GM18520 (cell line): ENCODE data around the gene SYT7.
"Not testable (repeated sequence)": the region's sequence is repeated elsewhere in the genome, so short reads cannot be mapped to it uniquely, and the experiment has no call there.

Experiments used
- ATAC-seq: cut with Tn5 transposase; IDR thresholded peaks from one replicate; pipeline ENCODE4 v1.9.1; 2021; ENCODE audit not compliant: unreplicated experiment

SYT7 gene

GRCh38 chr11:61480994-61481335 is 99.9 kb downstream of the SYT7 start:
- no peak for ATAC-seq

DNA sequence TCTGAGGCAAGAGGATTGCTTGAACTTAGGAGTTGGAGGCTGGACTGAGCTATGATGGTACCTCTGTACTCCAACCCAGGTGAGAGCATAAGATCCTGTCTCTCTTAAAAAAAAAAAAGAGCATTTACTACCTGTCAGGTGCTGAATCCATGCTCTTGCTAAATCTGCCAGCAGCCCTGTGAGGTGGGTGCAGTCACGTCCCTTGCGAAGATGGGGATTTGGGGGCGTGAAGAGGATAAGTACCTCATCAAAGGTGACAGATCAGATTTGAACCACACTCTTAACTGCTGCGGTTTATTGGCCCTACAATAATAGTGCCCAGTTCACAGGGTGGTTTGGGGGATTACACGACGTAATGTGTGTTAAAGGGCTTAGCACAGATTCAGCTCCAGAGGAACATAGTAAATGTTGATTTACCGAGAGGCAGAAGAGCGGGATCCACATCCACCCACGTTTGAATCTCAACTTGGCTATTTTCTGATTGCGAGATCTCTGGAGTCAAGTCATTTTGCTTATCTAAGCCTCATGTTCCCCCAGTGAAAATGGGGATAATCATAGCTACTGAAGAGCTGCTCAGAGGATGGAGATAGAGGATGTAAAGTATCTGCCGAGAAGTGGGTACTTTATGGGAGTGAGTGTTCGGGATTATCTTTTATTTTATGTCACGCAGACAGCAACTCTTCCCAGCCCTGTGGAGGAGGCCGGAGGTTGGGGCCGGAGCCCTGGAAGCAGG is 100.4 kb downstream of the SYT7 start:
- ATAC-seq = no peak

- ATAC-seq = not testable (repeated sequence)
Measured at GRCh38 chr11:61479360-61480058, 101.4 kb downstream of the SYT7 start.

GRCh38 chr11:61477727-61478148 is 103.1 kb downstream of the SYT7 start:
- ATAC-seq = no peak

- no peak for ATAC-seq
Measured at GRCh38 chr11:61477126-61477525, 103.8 kb downstream of the SYT7 start.

DNA sequence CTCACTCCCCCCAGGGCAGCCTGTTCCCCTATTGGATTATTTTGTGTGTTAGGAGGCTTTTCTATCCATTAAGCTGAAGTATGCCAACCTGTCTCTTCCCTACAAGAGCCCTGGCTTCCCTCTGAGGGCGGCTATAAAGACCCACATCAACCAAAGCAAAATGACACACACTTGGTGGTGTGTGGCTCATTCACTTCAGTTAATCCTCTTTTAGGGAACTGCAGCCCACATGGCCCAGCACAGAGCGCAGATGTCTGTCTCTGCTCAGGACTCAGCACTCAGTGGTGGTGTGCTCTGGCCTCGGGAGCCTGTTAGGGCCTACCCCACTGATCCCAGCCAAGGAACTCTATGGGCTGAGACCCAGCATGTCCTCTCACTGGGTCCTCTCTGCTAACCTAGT is 104.5 kb downstream of the SYT7 start:
- no peak for ATAC-seq

DNA sequence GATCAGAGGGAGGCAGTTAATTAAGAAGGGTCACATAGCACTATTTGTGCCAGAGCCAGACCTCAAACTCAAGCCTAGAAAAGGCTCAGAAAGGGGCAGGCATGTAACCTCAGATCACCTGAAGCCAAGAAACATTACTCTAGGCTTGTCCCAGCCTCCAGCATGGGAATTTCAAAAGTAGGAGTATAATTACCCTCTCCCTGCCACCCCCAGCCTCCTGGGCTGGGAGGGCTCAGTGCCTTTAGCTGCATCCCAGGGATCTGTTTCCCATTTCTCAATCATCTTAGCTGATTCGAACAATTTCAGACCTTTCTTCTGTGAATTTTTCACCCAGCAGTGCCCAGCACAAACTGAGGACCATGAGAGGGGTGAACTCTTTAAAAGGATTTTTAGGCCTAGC is 105.4 kb downstream of the SYT7 start:
- ATAC-seq = no peak

GRCh38 chr11:61474013-61474643 is 106.7 kb downstream of the SYT7 start:
- no peak for ATAC-seq

- no peak for ATAC-seq
Measured at GRCh38 chr11:61473370-61474012, 107.4 kb downstream of the SYT7 start.

DNA sequence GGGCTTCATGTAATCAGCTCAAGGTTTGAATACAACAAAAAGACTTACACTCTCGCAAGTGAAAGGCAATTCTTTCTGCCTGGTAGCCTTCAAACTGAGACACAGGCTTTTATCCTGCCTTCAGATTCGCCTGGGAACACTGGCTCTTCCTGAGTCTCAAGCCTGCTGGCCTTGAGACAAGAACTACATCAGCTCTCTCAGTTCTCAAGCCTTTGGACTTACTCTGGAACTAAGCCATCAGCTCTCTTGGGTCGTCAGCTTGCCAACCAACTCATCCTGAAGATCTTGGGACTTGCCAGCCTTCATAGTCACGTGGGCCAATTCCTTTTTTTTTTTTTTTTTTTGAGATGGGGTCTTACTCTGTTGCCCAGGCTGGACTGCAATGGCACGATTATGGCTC is 108.0 kb downstream of the SYT7 start:
- no peak for ATAC-seq

DNA sequence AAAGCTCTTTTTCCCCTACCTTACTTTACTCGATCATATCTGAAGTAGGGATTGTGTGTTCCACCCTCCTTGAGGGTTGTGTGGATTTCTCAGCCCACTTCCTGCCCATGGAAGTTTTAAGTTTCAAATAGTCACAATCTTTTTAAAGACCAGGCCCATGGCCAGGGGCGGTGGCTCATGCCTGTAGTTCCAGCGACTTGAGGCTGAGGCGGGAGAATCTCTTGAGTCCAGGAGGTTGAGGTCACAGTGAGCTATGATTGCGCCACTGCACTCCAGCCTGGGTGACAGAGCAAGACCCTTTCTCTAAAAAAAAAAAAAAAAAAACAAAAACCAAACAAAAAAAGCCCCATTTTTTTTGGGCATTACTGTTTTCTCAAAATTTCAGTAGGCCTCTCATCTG is 108.6 kb downstream of the SYT7 start:
- no peak for ATAC-seq

GRCh38 chr11:61468002-61468401 is 112.9 kb downstream of the SYT7 start:
- no peak for ATAC-seq

GRCh38 chr11:61467602-61468001 is 113.3 kb downstream of the SYT7 start:
- not testable (repeated sequence) for ATAC-seq
